ENCODE results near the gene LRCH1.

LRCH1 gene

DNA sequence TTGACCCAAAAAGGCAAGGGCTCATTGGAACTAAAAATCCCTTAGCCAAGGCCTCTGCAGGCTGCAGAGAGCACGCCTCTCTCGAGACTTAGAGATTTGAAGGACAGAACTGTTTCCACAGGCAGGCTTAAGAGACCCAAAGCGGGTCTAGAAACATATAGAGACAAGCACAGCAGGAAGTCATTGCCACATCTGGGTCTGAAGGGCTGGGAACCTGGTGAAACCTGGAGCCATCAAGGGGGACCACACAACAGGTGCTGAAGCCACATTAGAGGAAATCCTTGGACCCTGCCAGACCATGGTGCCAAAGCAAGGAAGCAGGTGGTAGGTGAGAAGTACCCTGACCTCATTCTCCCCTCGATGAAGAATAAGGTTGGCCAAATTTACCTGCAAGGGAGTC lies 33.8 kb upstream of the LRCH1 start:
- DNase-seq = no peak
- Histone ChIP-seq H3K4me3 (ENCODE audit: low read depth, low read length) (no peak overlapping the region), H3K9me3 (peaks cover 3% of the 10 kb centered on the region; the same call in 1 of the 2 replicates), H3K4me1 (no peaks in the 10 kb centered on the region; the same call in 1 of the 2 replicates), H3K27me3 (no peaks in the 10 kb centered on the region), H3K36me3 (no peaks in the 10 kb centered on the region)
- no peak for TF ChIP-seq CTCF (IDR thresholded peaks at IDR 0.05; ENCODE audit: low read depth, low read length)

DNA sequence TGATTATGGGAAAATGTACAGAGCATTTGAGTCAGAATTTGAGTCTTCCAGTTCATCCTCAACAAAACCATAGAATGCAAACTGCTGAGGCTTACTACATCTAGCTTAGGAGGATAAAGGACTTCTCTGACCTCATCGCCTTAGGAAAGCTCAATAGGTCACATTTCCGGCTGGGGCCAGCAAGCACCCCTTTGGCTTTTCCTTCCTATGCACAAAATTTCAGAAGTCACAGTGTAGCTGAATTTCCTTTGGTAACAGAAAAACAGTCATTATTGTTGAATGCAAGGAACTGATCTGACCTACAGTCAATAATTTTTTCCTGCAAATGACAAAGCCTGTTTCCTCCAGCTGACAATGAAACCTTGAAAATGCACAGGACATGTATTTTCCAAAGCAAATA lies 32.8 kb upstream of the LRCH1 start:
- H3K4me3 ChIP-seq (ENCODE audit: low read depth, low read length) = no peak overlapping the region
- no peaks in the 10 kb centered on the region; the same call in 1 of the 2 replicates for H3K4me1 ChIP-seq
- no peak for DNase-seq
- TF ChIP-seq CTCF (IDR thresholded peaks at IDR 0.05; ENCODE audit: low read depth, low read length) = no peak
- H3K9me3 ChIP-seq = peaks cover 3% of the 10 kb centered on the region; the same call in 1 of the 2 replicates
- H3K27me3 ChIP-seq = no peaks in the 10 kb centered on the region
- no peaks in the 10 kb centered on the region for H3K36me3 ChIP-seq

DNA sequence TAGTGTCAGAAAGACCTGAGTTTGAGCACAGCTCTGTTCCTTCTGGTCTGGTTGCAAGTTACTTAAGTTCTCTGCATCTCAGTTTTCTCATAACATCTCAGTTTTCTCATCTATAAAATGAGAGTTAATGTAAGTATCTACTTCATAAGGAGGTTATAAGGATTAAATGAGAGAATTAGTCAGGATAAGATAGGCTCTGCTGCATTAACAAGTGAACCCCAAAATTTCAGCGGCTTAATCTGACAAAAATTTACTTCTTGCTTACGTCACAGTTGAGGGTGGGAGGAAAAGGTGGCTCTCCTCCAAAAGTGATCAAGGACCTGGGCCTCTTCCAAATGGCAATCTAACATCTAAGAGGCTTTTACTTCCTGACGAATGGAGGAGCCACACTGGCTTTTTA lies 31.5 kb upstream of the LRCH1 start:
- no peaks in the 10 kb centered on the region for H3K9me3 ChIP-seq
- no peak for TF ChIP-seq CTCF (IDR thresholded peaks at IDR 0.05; ENCODE audit: low read depth, low read length)
- H3K4me3 ChIP-seq (ENCODE audit: low read depth, low read length) = no peak overlapping the region
- no peaks in the 10 kb centered on the region for H3K27me3 ChIP-seq
- no peak for DNase-seq
- no peaks in the 10 kb centered on the region; the same call in 1 of the 2 replicates for H3K4me1 ChIP-seq
- no peaks in the 10 kb centered on the region for H3K36me3 ChIP-seq

DNA sequence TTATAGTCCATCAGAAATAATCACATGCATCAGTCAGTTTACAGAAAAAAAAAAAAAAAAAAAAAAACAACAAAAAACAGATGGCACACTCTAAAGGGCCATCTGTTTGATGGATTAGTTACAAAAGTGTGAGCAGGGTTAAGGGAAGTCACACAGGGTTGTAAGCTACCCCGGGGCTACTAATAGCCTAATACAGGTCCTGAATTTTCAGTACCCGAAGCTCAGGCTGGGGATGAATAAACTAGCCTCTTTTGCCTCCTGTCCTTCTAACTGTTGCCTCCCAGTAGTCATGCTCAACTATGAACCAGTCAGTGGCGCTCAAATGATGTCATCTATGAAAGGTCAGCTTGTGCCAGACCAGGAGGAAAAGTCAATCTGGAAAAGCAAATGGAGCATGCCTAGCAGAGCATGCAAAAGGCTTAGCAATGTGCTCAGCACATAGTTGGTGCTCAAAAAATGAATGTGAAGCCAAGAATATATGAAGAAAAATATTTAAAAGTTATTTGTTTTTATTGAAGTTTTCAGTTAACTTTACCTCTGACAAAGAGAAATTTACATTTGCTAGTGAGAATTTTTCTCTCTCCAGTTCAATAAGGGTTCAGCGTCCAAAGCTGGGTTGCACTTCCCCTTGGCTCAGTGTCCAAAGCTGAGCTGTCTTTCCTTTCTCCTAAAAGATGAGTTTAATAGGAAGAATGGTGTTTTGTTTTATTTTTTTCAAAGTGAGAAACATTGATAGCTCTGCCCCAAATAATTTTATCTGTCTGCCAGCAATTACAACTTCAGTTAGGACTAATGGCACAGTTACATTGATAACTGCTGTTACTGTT lies 30.8 kb upstream of the LRCH1 start:
- H3K4me3 ChIP-seq (ENCODE audit: low read depth, low read length) = no peak overlapping the region
- no peaks in the 10 kb centered on the region for H3K36me3 ChIP-seq
- H3K9me3 ChIP-seq = no peaks in the 10 kb centered on the region
- H3K27me3 ChIP-seq = no peaks in the 10 kb centered on the region
- TF ChIP-seq CTCF (IDR thresholded peaks at IDR 0.05; ENCODE audit: low read depth, low read length) = no peak
- no peaks in the 10 kb centered on the region for H3K4me1 ChIP-seq
- DNase-seq = no peak

DNA sequence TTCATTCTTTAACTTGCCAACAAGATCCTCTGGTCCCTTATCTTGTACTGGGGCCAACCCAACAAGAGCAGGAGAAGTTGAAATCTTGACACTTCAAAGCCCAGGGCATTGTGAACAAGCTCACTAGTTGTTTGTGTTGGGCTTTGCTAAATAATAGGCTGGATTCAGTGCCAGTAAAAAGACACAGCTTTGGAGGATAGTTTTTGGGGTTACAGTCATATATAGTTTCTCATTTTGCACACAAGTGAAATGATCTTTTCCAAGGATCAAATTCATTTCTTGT lies 30.3 kb upstream of the LRCH1 start:
- Histone ChIP-seq H3K27me3 (no peaks in the 10 kb centered on the region), H3K36me3 (no peaks in the 10 kb centered on the region), H3K9me3 (no peaks in the 10 kb centered on the region), H3K4me1 (no peaks in the 10 kb centered on the region), H3K4me3 (ENCODE audit: low read depth, low read length) (no peak overlapping the region)
- no peak for TF ChIP-seq CTCF (IDR thresholded peaks at IDR 0.05; ENCODE audit: low read depth, low read length)
- DNase-seq = no peak

DNA sequence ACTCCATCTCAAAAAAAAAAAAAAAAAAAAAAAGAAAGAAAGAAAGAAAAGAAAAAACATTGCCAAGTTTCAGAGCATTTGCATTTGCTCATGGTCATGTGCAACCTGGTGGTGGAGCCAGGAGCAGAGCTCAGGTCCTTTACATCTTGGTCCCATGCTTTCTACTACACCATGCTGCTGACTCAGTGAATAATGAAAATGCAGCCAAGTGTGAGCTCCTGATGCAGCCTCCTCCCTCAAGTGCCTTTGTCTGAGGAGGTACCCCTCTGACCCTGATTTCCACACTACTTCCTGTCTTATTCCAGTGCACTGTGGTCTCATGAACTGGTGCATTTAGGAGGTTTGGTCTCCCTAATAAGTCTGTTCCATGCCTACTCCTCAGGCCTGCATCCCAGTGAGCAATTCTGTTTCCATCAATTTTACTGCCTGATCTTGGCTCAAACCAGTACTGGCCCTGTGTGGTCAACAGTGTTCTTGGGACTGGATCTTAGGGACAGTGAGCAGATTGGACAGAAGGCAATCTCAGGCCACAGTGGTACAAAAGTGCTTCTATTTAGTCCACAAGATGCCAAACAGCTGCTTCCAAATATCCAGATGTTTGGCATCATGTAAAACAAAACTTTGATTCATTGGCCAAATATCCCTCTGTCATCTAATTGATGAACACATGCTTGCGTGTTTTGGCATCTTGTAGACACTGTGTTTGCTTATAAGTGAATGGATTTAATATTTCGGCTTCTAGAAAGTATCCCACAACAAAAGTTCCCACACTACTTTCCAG lies 28.8 kb upstream of the LRCH1 start:
- H3K27me3 ChIP-seq = no peaks in the 10 kb centered on the region
- H3K4me3 ChIP-seq (ENCODE audit: low read depth, low read length) = no peak overlapping the region
- no peak for TF ChIP-seq CTCF (IDR thresholded peaks at IDR 0.05; ENCODE audit: low read depth, low read length)
- no peak for DNase-seq
- no peaks in the 10 kb centered on the region for H3K4me1 ChIP-seq
- no peaks in the 10 kb centered on the region for H3K36me3 ChIP-seq
- H3K9me3 ChIP-seq = no peaks in the 10 kb centered on the region

Measured in BE2C (cell line).